Psoas muscle (tissue), 8 donors: ENCODE results near the gene ZNF727. TPM values are rescaled to one million over a fixed set of nuclear protein-coding genes. Genes with fewer than 3 reads are reported as not detected.
"Not testable (repeated sequence)": the region's sequence is repeated elsewhere in the genome, so short reads cannot be mapped to it uniquely, and the experiment has no call there.

Source experiments
- ATAC-seq, 4 donors: fragments of 200-7000 bp; cut with Tn5 transposase; one replicate each; pipeline ENCODE4 v1.9.1; 2020; ENCODE audit warnings: moderate library complexity in 3 of 4, mild to moderate bottlenecking in 2 of 4
- DNase-seq, 2 donors: peaks; one replicate each; pipeline ENCODE4 v3.0.0-alpha.2; 2020
- H3K27ac ChIP-seq: fragments of 200-600 bp; one replicate; pipeline ENCODE4 v1.8.0; 2022
- H3K27me3 ChIP-seq, 3 donors: fragments of 200-600 bp in 1 of 3; one replicate each; pipeline versions ENCODE4 v1.6.1 to v1.8.0; 2013 to 2022; ENCODE audit warnings: low read length in 2 of 3, mild to moderate bottlenecking in 2 of 3, moderate library complexity in 1 of 3; ENCODE audit not compliant: insufficient read depth in 3 of 3
- H3K36me3 ChIP-seq, 2 donors: fragments of 200-600 bp in 1 of 2; one replicate each; pipeline versions ENCODE4 v1.6.1 to v1.8.0; 2013 to 2022; ENCODE audit warnings: low read depth in 1 of 2, mild to moderate bottlenecking in 1 of 2, moderate library complexity in 1 of 2; ENCODE audit not compliant: insufficient read depth in 1 of 2
- H3K4me1 ChIP-seq: fragments of 200-600 bp; one replicate; pipeline ENCODE4 v1.8.0; 2022
- H3K4me3 ChIP-seq: fragments of 200-600 bp; one replicate; pipeline ENCODE4 v1.8.0; 2022; ENCODE audit warnings: mild to moderate bottlenecking
- H3K9me3 ChIP-seq: fragments of 200-600 bp; one replicate; pipeline ENCODE4 v1.8.0; 2022
- WGBS, 3 donors: extraction: QIAGEN DNeasy Blood & Tissue Kit; methylation state at CpG; one replicate each; pipeline versions ENCODE4 v1.1.6 to v1.1.7; 2013; 5-methylcytosine and 5-hydroxymethylcytosine counted together
- intact Hi-C, 2 donors: fragments of 100-400 bp; cut with DNase I; formaldehyde crosslinking; loops; one replicate each; pipeline versions ENCODE4 v1.11.0 to v1.14.2; 2022
- polyA plus RNA-seq, 3 donors: library from polyadenylated mRNA; stranded (reverse); fragments of 200-250 nt; gene quantifications; one replicate each; pipeline ENCODE4 v1.2.3, GENCODE V29; 2013
- total RNA-seq, 4 donors: library from RNA; stranded (reverse); fragmentation: NEBNext Ultra II Directional in 2 of 4; extraction: Animal tissue kit (Norgen Biotek cat#: 25700) in 2 of 4; gene quantifications; one replicate each; pipeline versions ENCODE4 v1.2.1 to v1.2.4, GENCODE V29; 2021 to 2023
- TF ChIP-seq, protein P1 (sequence below): fragments of 200-600 bp; IDR thresholded peaks from one replicate; pipeline ENCODE4 v1.8.0; 2022; ENCODE audit warnings: antibody characterized with exemption
- donor health status: healthy with polysubstance abuse.
- donor health status: DM: no; HTN: no; CAD: no; lungs with moderate emphysema.
- donor health status: Bipolar disorder and iron deficiency.
- donor health status: healthy.
- donor health status: DM: yes; HTN: yes; CAD: no.
- donor health status: DM: no; HTN: no; CAD: no.
- donor health status: DM: no; HTN: no; CAD: no.
- donor health status: DM: yes; HTN: yes; CAD: no.

Gene ZNF727
- total and polyA plus RNA-seq, 7 donors, result 0.10 to 3.1 (median 1.3) TPM; not detected in 1

DNA sequence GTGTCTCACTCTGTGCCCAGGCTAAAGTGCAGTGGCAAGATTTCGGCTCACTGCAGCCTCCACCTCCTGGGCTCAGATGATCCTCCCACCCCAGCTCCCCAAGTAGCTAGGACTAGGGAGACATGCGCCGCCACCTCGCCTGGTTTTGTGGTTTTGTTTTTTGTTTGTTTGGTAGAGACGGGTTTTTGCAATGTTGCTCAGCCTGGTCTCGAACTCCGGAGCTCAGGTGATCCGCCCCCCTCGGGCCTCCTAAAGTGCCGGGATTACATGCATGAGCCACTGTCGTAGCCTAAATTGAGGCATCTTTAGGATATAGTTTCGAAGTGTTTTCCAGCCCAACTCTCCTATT, 781 bp downstream of the ZNF727 start:
- TF ChIP-seq, protein P1, sequence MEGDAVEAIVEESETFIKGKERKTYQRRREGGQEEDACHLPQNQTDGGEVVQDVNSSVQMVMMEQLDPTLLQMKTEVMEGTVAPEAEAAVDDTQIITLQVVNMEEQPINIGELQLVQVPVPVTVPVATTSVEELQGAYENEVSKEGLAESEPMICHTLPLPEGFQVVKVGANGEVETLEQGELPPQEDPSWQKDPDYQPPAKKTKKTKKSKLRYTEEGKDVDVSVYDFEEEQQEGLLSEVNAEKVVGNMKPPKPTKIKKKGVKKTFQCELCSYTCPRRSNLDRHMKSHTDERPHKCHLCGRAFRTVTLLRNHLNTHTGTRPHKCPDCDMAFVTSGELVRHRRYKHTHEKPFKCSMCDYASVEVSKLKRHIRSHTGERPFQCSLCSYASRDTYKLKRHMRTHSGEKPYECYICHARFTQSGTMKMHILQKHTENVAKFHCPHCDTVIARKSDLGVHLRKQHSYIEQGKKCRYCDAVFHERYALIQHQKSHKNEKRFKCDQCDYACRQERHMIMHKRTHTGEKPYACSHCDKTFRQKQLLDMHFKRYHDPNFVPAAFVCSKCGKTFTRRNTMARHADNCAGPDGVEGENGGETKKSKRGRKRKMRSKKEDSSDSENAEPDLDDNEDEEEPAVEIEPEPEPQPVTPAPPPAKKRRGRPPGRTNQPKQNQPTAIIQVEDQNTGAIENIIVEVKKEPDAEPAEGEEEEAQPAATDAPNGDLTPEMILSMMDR, result no peak
- Histone ChIP-seq H3K4me3 (peak overlapping the region; percentile 73), H3K27ac (peak overlapping the region; percentile 78), H3K27me3 (no peaks in the 10 kb centered on the region), H3K4me1 (no peaks in the 10 kb centered on the region), H3K36me3 (no peaks in the 10 kb centered on the region), H3K9me3 (no peaks in the 10 kb centered on the region)
- WGBS, 3 donors, result 14 to 21% (median 18%) methylated on average over 12 of the region's 12 CpGs
- ATAC-seq, result peak in 1 of 4 donors; percentile 23
- intact Hi-C loops, result no loop called here
- no peak for DNase-seq

DNA sequence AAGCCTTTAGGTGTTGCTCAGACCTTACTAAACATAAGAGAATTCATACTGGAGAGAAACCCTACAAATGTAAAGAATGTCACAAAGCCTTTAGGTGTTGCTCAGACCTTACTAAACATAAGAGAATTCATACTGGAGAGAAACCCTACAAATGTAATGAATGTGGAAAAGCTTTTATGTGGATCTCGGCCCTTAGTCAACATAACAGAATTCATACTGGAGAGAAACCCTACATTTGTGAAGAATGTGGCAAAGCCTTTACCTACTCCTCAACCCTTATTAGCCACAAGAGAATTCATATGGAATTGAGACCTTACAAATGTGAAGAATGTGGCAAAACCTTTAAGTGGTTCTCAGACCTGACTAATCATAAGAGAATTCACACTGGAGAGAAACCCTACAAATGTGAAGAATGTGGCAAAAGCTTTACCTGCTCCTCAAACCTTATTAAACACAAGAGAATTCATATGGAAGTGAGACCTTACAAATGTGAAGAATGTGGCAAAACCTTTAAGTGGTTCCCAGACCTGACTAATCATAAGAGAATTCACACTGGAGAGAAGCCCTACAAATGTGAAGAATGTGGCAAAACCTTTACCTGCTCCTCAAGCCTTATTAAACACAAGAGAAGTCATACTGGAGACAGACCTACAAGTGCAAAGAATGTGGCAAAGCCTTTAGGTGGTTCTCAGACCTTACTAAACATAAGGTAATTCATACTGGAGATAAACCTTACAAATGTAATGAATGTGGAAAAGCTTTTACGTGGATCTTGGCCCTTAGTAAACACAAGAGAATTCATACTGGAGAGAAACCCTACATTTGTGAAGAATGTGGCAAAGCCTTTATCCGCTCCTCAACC, 32.8 kb downstream of the ZNF727 start:
- H3K27me3 ChIP-seq, H3K4me1 ChIP-seq, H3K4me3 ChIP-seq, DNase-seq, H3K36me3 ChIP-seq, ATAC-seq, intact Hi-C loops, H3K27ac ChIP-seq: not testable (repeated sequence)
- peaks cover 75% of the 10 kb centered on the region for H3K9me3 ChIP-seq
- 77 to 83% (median 82%) methylated on average over 3 of the region's 3 CpGs for WGBS, 3 donors

DNA sequence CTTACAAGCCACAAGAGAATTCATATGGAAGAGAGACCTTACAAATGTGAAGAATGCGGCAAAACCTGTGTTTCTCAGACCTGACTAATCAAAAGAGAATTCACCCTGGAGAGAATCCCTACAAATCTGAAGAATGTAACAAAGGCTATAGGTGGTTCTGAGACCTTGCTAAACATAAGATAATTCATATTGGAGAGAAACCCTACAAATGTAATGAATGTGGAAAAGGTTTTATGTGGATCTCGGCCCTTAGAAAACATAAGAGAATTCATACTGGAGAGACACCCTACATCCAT, 33.4 kb downstream of the ZNF727 start:
- Histone ChIP-seq H3K27ac (no peak overlapping the region), H3K27me3 (no peaks in the 10 kb centered on the region), H3K36me3 (peaks cover 0 to 4% of the 10 kb centered on the region in 2 donors), H3K4me1 (no peaks in the 10 kb centered on the region), H3K9me3 (peaks cover 77% of the 10 kb centered on the region), H3K4me3 (no peak overlapping the region)
- ATAC-seq (no peak), DNase-seq (no peak)
- WGBS, 3 donors, result 94 to 96% (median 94%) methylated on average over 2 of the region's 2 CpGs
- intact Hi-C loops, result no loop called here
- TF ChIP-seq, protein P1, result no peak

DNA sequence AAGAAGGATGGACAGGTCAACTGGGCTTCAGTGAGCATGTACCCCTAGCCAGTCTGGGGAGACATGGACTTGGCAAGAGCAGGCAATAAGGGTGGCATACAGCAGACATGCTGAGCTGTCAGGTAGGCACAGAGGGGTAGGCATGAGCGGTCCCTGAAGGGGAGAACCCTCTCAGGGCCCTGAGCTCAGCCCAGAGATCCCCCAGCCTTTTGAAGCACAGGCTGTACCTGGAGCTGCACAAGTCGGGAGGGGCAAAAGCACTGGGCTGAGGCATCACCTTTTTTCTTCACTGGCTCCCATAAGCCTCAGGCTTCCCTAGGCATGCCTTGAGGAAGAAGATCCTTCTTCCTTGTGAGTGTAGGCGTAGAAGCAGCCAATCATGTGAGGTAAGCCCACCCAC, 42.3 kb downstream of the ZNF727 start:
- H3K4me1 ChIP-seq, result no peaks in the 10 kb centered on the region
- no peak overlapping the region for H3K27ac ChIP-seq
- H3K36me3 ChIP-seq, result no peaks in the 10 kb centered on the region
- 49 to 68% (median 61%) methylated on average over 3 of the region's 3 CpGs for WGBS, 3 donors
- TF ChIP-seq, protein P1, result no peak
- no peaks in the 10 kb centered on the region for H3K27me3 ChIP-seq
- peaks cover 53% of the 10 kb centered on the region for H3K9me3 ChIP-seq
- DNase-seq, result no peak
- intact Hi-C loops, result no loop called here
- H3K4me3 ChIP-seq, result no peak overlapping the region
- ATAC-seq, result no peak

DNA sequence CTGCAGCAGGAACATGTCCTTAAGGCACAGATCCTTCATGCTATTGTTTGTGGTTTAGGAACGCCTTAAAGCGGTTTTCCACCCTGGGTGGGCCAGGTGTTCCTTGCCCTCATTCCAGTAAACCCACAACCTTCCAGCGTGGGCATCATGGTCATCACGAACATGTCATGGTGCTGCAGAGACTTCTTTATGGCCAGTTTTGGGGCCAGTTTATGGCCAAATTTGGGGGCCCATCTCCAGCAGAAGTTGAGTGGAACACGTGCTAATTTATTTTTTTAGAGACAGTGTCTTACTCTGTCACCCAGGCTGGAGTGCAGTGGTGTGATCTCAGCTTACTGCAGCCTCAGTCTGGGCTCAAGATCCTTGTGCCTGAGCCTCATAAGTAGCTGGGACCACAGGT, 43.6 kb downstream of the ZNF727 start:
- H3K36me3 ChIP-seq, H3K27ac ChIP-seq, DNase-seq, intact Hi-C loops, ATAC-seq, H3K4me1 ChIP-seq, H3K4me3 ChIP-seq, H3K27me3 ChIP-seq: not testable (repeated sequence)
- H3K9me3 ChIP-seq, result peaks cover 47% of the 10 kb centered on the region
- WGBS, 3 donors, result 71 to 90% (median 77%) methylated on average over 5 of the region's 5 CpGs

Other genes with a start within 250 kb of the ZNF727 start
- not detected for gene ZNF722, start 46.6 kb upstream of the ZNF727 start, total RNA-seq
- gene ZNF722, start 46.6 kb upstream of the ZNF727 start, polyA plus RNA-seq, result not detected
- not detected for gene ZNF735, start 161.8 kb downstream of the ZNF727 start, total RNA-seq
- not detected for gene ZNF735, start 161.8 kb downstream of the ZNF727 start, polyA plus RNA-seq
- not detected for gene ZNF679, start 183.0 kb downstream of the ZNF727 start, total RNA-seq
- not detected for gene ZNF679, start 183.0 kb downstream of the ZNF727 start, polyA plus RNA-seq